CD4-positive, alpha-beta memory T cell (primary cell): ENCODE data around the gene TSC22D1. TPM values are rescaled to one million over a fixed set of nuclear protein-coding genes. Genes with fewer than 3 reads are reported as not detected.

Experiments used
- CTCF ChIA-PET: fragments of 350-600 bp; sonication (Branson Sonifier 250); formaldehyde crosslinking; loops from one replicate; lab custom pipeline; 2021; ENCODE audit warnings: inconsistent platforms; ENCODE audit not compliant: partially characterized antibody; lab: Charles Lee
- POLR2A ChIA-PET: fragments of 350-600 bp; sonication (Branson Sonifier 250); formaldehyde crosslinking; loops from one replicate; lab custom pipeline; 2021; ENCODE audit not compliant: partially characterized antibody; lab: Charles Lee
- DNase-seq, 5 donors: peaks; one replicate each; pipeline versions ENCODE4 v3.0.0 to v3.0.0-alpha.2; 2020 to 2022; ENCODE audit warnings: mixed read lengths in 1 of 5
- H3K27ac ChIP-seq: one replicate; pipeline ENCODE4 v1.7.0; 2013; ENCODE audit warnings: low read depth, low read length
- H3K27me3 ChIP-seq: 2 replicates; pipeline ENCODE4 v1.7.0; 2013; ENCODE audit warnings: mild to moderate bottlenecking, low read length, moderate library complexity; ENCODE audit not compliant: insufficient read depth
- H3K36me3 ChIP-seq: 2 replicates; pipeline ENCODE4 v1.7.0; 2013; ENCODE audit warnings: mild to moderate bottlenecking, low read length, moderate library complexity; ENCODE audit not compliant: insufficient read depth
- H3K4me1 ChIP-seq: 2 replicates; pipeline ENCODE4 v1.7.0; 2013; ENCODE audit warnings: mild to moderate bottlenecking, low read length, moderate library complexity; ENCODE audit not compliant: insufficient read depth
- H3K4me3 ChIP-seq, 2 donors: one replicate each; pipeline ENCODE4 v1.7.0; 2013; ENCODE audit warnings: low read length in 2 of 2, mild to moderate bottlenecking in 1 of 2
- H3K9me3 ChIP-seq, 2 donors: one replicate each; pipeline ENCODE4 v1.7.0; 2013; ENCODE audit warnings: low read length in 2 of 2, control low read depth in 1 of 2; ENCODE audit not compliant: control insufficient read depth in 1 of 2
- H3K27ac Mint-ChIP-seq, 7 donors: one replicate each; pipeline ENCODE4 v1.8.0; 2020 to 2021; ENCODE audit warnings: mixed read lengths in 7 of 7, mild to moderate bottlenecking in 6 of 7, inconsistent platforms in 3 of 7, moderate library complexity in 3 of 7
- H3K27me3 Mint-ChIP-seq, 2 donors: one replicate each; pipeline ENCODE4 v1.8.0; 2020 to 2021; ENCODE audit warnings: mixed read lengths in 2 of 2
- H3K36me3 Mint-ChIP-seq, 2 donors: one replicate each; pipeline ENCODE4 v1.8.0; 2020 to 2021; ENCODE audit warnings: mixed read lengths in 2 of 2, inconsistent platforms in 1 of 2, mild to moderate bottlenecking in 1 of 2
- H3K4me1 Mint-ChIP-seq, 4 donors: one replicate each; pipeline ENCODE4 v1.8.0; 2020 to 2021; ENCODE audit warnings: mixed read lengths in 4 of 4, mild to moderate bottlenecking in 1 of 4
- H3K4me3 Mint-ChIP-seq, 8 donors: one replicate each; pipeline ENCODE4 v1.8.0; 2020 to 2021; ENCODE audit warnings: mixed read lengths in 8 of 8, mild to moderate bottlenecking in 7 of 8, moderate library complexity in 6 of 8, inconsistent platforms in 3 of 8
- H3K9me3 Mint-ChIP-seq, 8 donors: one replicate each; pipeline ENCODE4 v1.8.0; 2020 to 2021; ENCODE audit warnings: mixed read lengths in 8 of 8, mild to moderate bottlenecking in 5 of 8, inconsistent platforms in 3 of 8, moderate library complexity in 1 of 8
- intact Hi-C: fragments of 100-400 bp; cut with micrococcal nuclease; formaldehyde crosslinking; loops from one replicate; pipeline ENCODE4 v1.15.1; 2023
- polyA plus RNA-seq, 2 donors: library from polyadenylated mRNA; unstranded; fragments of 300-500 nt; fragmentation: Illumina TruSeq; gene quantifications; one replicate each; pipeline ENCODE4 v1.2.3, GENCODE V29; 2021
- total RNA-seq, 2 experiments: library from RNA; stranded (reverse); gene quantifications; one replicate each; pipeline ENCODE4 v1.2.3, GENCODE V29; 2021

TSC22D1 gene
- total and polyA plus RNA-seq, 4 experiments from 2014 or later, result 2.6 to 38.1 (median 22.8) TPM

GRCh38 chr13:44398606-44399005, 177.5 kb downstream of the TSC22D1 start:
- POLR2A ChIA-PET, result no interaction called here
- intact Hi-C loops, result no loop called here

GRCh38 chr13:44397766-44398223, 178.3 kb downstream of the TSC22D1 start:
- no peaks in the 10 kb centered on the region for H3K9me3 ChIP-seq
- no peak for DNase-seq
- Mint-ChIP-seq H3K27me3 (peaks cover 0 to 2% of the 10 kb centered on the region in 2 donors), H3K4me3 (no peak overlapping the region), H3K4me1 (no peaks in the 10 kb centered on the region), H3K9me3 (no peaks in the 10 kb centered on the region), H3K27ac (no peak overlapping the region), H3K36me3 (no peaks in the 10 kb centered on the region)
- H3K36me3 ChIP-seq, result no peaks in the 10 kb centered on the region
- no peak overlapping the region for H3K4me3 ChIP-seq
- ChIA-PET CTCF (no interaction called here), POLR2A (no interaction called here)
- H3K27ac ChIP-seq, result no peak overlapping the region
- no peaks in the 10 kb centered on the region for H3K27me3 ChIP-seq
- H3K4me1 ChIP-seq, result no peaks in the 10 kb centered on the region
- intact Hi-C loops, result no loop called here

More at GRCh38 chr13:44398606-44399005, 177.5 kb downstream of the TSC22D1 start:
- no peak overlapping the region for H3K4me3 Mint-ChIP-seq
- H3K27me3 ChIP-seq, result no peaks in the 10 kb centered on the region
- no peaks in the 10 kb centered on the region for H3K9me3 ChIP-seq
- DNase-seq, result no peak
- H3K27ac ChIP-seq, result no peak overlapping the region
- H3K27ac Mint-ChIP-seq, result no peak overlapping the region
- no peaks in the 10 kb centered on the region for H3K4me1 Mint-ChIP-seq
- H3K4me1 ChIP-seq, result no peaks in the 10 kb centered on the region
- H3K36me3 ChIP-seq, result no peaks in the 10 kb centered on the region
- H3K36me3 Mint-ChIP-seq, result no peaks in the 10 kb centered on the region
- H3K9me3 Mint-ChIP-seq, result no peaks in the 10 kb centered on the region
- H3K4me3 ChIP-seq, result no peak overlapping the region
- CTCF ChIA-PET, result no interaction called here
- no peaks in the 10 kb centered on the region for H3K27me3 Mint-ChIP-seq

- DNase-seq, result no peak
Measured at GRCh38 chr13:44396701-44397580, 179.2 kb downstream of the TSC22D1 start.

GRCh38 chr13:44395976-44396694, 180.0 kb downstream of the TSC22D1 start:
- peaks cover 0 to 5% of the 10 kb centered on the region in 2 donors for H3K27me3 Mint-ChIP-seq
- intact Hi-C loops, result no loop called here
- POLR2A ChIA-PET, result no interaction called here
- no peaks in the 10 kb centered on the region for H3K27me3 ChIP-seq
- no peaks in the 10 kb centered on the region for H3K4me1 ChIP-seq
- H3K4me1 Mint-ChIP-seq, result no peaks in the 10 kb centered on the region
- no peak overlapping the region for H3K4me3 ChIP-seq
- no peak overlapping the region for H3K27ac Mint-ChIP-seq
- DNase-seq, result no peak
- CTCF ChIA-PET, result interaction anchor here (0.7 to 1.1 kb wide), 2 partner anchors 13 to 40 kb away, joined by 3 to 4 read pairs; no protein-coding TSS in a partner anchor
- H3K9me3 Mint-ChIP-seq, result no peaks in the 10 kb centered on the region
- no peak overlapping the region for H3K4me3 Mint-ChIP-seq
- H3K36me3 ChIP-seq, result no peaks in the 10 kb centered on the region
- H3K9me3 ChIP-seq, result no peaks in the 10 kb centered on the region
- H3K27ac ChIP-seq, result no peak overlapping the region
- no peaks in the 10 kb centered on the region for H3K36me3 Mint-ChIP-seq

More at GRCh38 chr13:44396701-44397580, 179.2 kb downstream of the TSC22D1 start:
- Mint-ChIP-seq H3K9me3 (no peaks in the 10 kb centered on the region), H3K27ac (no peak overlapping the region), H3K36me3 (no peaks in the 10 kb centered on the region), H3K27me3 (peaks cover 0 to 5% of the 10 kb centered on the region in 2 donors), H3K4me3 (no peak overlapping the region), H3K4me1 (no peaks in the 10 kb centered on the region)
- Histone ChIP-seq H3K4me1 (no peaks in the 10 kb centered on the region), H3K36me3 (no peaks in the 10 kb centered on the region), H3K27ac (no peak overlapping the region), H3K4me3 (no peak overlapping the region), H3K9me3 (no peaks in the 10 kb centered on the region), H3K27me3 (no peaks in the 10 kb centered on the region)
- intact Hi-C loops, result no loop called here
- POLR2A ChIA-PET, result no interaction called here
- CTCF ChIA-PET, result interaction anchor here (1.1 kb wide), 1 partner anchor 39 kb away, joined by 4 read pairs; no protein-coding TSS in a partner anchor

GRCh38 chr13:44394658-44395057, 181.5 kb downstream of the TSC22D1 start:
- no peaks in the 10 kb centered on the region for H3K27me3 ChIP-seq
- POLR2A ChIA-PET, result no interaction called here
- no peaks in the 10 kb centered on the region for H3K4me1 ChIP-seq
- no peaks in the 10 kb centered on the region for H3K36me3 Mint-ChIP-seq
- no peaks in the 10 kb centered on the region for H3K9me3 Mint-ChIP-seq
- intact Hi-C loops, result no loop called here
- no peaks in the 10 kb centered on the region for H3K4me1 Mint-ChIP-seq
- no peaks in the 10 kb centered on the region for H3K9me3 ChIP-seq
- H3K36me3 ChIP-seq, result no peaks in the 10 kb centered on the region
- CTCF ChIA-PET, result no interaction called here
- DNase-seq, result no peak
- H3K4me3 ChIP-seq, result no peak overlapping the region
- H3K27me3 Mint-ChIP-seq, result peaks cover 2 to 8% of the 10 kb centered on the region in 2 donors
- H3K27ac Mint-ChIP-seq, result no peak overlapping the region
- no peak overlapping the region for H3K27ac ChIP-seq
- no peak overlapping the region for H3K4me3 Mint-ChIP-seq

- Histone ChIP-seq H3K4me1 (no peaks in the 10 kb centered on the region), H3K4me3 (no peak overlapping the region), H3K9me3 (no peaks in the 10 kb centered on the region), H3K27me3 (no peaks in the 10 kb centered on the region), H3K36me3 (no peaks in the 10 kb centered on the region), H3K27ac (no peak overlapping the region)
- POLR2A ChIA-PET, result no interaction called here
- CTCF ChIA-PET, result no interaction called here
- intact Hi-C loops, result no loop called here
- no peaks in the 10 kb centered on the region for H3K4me1 Mint-ChIP-seq
- H3K9me3 Mint-ChIP-seq, result no peaks in the 10 kb centered on the region
- H3K27ac Mint-ChIP-seq, result no peak overlapping the region
- no peak overlapping the region for H3K4me3 Mint-ChIP-seq
- no peak for DNase-seq
- no peaks in the 10 kb centered on the region for H3K36me3 Mint-ChIP-seq
- peaks cover 6 to 8% of the 10 kb centered on the region in 2 donors for H3K27me3 Mint-ChIP-seq
Measured at GRCh38 chr13:44393391-44393790, 182.7 kb downstream of the TSC22D1 start.

DNA sequence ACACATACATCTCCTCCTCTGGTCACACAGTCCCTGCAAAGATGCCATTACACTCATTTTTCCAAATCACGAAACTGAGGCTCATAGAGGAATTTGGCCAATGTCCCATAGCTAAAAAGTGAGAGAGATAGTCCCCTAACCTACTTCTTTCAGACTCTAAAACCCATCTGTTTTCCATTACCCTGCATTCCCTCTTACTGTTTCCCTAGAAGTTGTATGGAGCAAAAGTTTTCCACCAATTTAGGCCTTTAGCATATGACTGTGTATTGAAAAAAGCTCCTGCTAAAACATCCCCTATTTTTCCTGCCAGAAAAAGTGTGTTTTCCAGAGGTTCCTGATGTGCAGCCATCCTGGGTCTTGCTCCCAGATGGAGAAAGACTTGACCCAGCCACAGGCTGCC, 186.3 kb downstream of the TSC22D1 start:
- H3K36me3 Mint-ChIP-seq, result no peaks in the 10 kb centered on the region
- ChIA-PET POLR2A (no interaction called here), CTCF (no interaction called here)
- DNase-seq, result no peak
- no peak overlapping the region for H3K4me3 Mint-ChIP-seq
- H3K36me3 ChIP-seq, result no peaks in the 10 kb centered on the region
- H3K9me3 ChIP-seq, result no peaks in the 10 kb centered on the region
- no peaks in the 10 kb centered on the region for H3K9me3 Mint-ChIP-seq
- no peak overlapping the region for H3K27ac Mint-ChIP-seq
- peaks cover 6 to 8% of the 10 kb centered on the region in 2 donors for H3K27me3 Mint-ChIP-seq
- H3K27me3 ChIP-seq, result no peaks in the 10 kb centered on the region
- intact Hi-C loops, result no loop called here
- H3K4me3 ChIP-seq, result no peak overlapping the region
- H3K27ac ChIP-seq, result no peak overlapping the region
- peaks cover 0 to 2% (median 0%) of the 10 kb centered on the region in 4 donors for H3K4me1 Mint-ChIP-seq
- H3K4me1 ChIP-seq, result no peaks in the 10 kb centered on the region
